Measurements from ENCODE around the gene ADGRG4. TPM values are rescaled to one million over a fixed set of nuclear protein-coding genes. Genes with fewer than 3 reads are reported as not detected.

The ADGRG4 gene
- polyA plus RNA-seq, 1 donor from 2014 or later = not detected

DNA sequence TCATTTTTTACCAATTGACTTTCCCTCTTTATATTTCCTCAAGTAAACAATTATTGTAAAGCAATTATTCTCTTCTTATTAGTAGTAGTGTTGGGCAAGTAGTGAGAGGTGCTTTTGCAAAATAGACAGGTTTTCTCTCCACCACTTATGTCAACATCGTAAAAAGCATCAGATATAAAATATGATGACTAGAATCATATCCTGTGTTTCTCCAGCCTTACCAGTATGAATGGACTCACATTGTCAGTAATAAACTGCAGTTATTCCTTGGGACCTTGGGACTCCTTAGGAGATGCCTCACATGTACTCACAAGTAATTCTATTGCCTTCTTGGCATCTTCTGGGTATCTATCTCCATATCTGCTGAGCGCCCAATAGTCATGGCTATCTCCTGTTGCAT lies 146.5 kb downstream of the ADGRG4 start:
- no peaks in the 10 kb centered on the region for H3K9me2 ChIP-seq (ENCODE audit: insufficient read depth, low read length)
- H3K9me3 ChIP-seq (ENCODE audit: low read length) = no peaks in the 10 kb centered on the region
- H3K4me3 ChIP-seq (ENCODE audit: low read length) = no peak overlapping the region
- no peaks in the 10 kb centered on the region for H3K27me3 ChIP-seq (ENCODE audit: insufficient read depth, low read depth, low read length)
- no peak for TF ChIP-seq EZH2 (IDR thresholded peaks at IDR 0.05; ENCODE audit: borderline replicate concordance, insufficient read depth, low read length, poor library complexity, severe bottlenecking)
- no peak for TF ChIP-seq POLR2AphosphoS5 (IDR thresholded peaks at IDR 0.05)
- TF ChIP-seq RAD21 (conservative IDR thresholded peaks at IDR 0.05) = no peak
- TF ChIP-seq MXI1 (conservative IDR thresholded peaks at IDR 0.05; ENCODE audit: poor library complexity, severe bottlenecking) = no peak
- TF ChIP-seq, protein P1, sequence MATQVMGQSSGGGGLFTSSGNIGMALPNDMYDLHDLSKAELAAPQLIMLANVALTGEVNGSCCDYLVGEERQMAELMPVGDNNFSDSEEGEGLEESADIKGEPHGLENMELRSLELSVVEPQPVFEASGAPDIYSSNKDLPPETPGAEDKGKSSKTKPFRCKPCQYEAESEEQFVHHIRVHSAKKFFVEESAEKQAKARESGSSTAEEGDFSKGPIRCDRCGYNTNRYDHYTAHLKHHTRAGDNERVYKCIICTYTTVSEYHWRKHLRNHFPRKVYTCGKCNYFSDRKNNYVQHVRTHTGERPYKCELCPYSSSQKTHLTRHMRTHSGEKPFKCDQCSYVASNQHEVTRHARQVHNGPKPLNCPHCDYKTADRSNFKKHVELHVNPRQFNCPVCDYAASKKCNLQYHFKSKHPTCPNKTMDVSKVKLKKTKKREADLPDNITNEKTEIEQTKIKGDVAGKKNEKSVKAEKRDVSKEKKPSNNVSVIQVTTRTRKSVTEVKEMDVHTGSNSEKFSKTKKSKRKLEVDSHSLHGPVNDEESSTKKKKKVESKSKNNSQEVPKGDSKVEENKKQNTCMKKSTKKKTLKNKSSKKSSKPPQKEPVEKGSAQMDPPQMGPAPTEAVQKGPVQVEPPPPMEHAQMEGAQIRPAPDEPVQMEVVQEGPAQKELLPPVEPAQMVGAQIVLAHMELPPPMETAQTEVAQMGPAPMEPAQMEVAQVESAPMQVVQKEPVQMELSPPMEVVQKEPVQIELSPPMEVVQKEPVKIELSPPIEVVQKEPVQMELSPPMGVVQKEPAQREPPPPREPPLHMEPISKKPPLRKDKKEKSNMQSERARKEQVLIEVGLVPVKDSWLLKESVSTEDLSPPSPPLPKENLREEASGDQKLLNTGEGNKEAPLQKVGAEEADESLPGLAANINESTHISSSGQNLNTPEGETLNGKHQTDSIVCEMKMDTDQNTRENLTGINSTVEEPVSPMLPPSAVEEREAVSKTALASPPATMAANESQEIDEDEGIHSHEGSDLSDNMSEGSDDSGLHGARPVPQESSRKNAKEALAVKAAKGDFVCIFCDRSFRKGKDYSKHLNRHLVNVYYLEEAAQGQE (IDR thresholded peaks at IDR 0.05; ENCODE audit: borderline replicate concordance) = no peak
- H3F3A ChIP-seq (ENCODE audit: insufficient read depth, low read length, poor library complexity, severe bottlenecking) = no peaks in the 10 kb centered on the region
- no peaks in the 10 kb centered on the region for H4K20me1 ChIP-seq (ENCODE audit: insufficient read depth)
- no peak overlapping the region for H3K27ac ChIP-seq (ENCODE audit: low read length)
- H3K4me2 ChIP-seq (ENCODE audit: low read length) = no peak overlapping the region
- H3K36me3 ChIP-seq (ENCODE audit: insufficient read depth, low read length) = no peaks in the 10 kb centered on the region
- H3K9ac ChIP-seq (ENCODE audit: low read length) = no peak overlapping the region
- no peak overlapping the region for H2AFZ ChIP-seq (ENCODE audit: low read depth, low read length)
- no peaks in the 10 kb centered on the region for H3K79me2 ChIP-seq (replicated peaks; ENCODE audit: insufficient read depth, low read length)

DNA sequence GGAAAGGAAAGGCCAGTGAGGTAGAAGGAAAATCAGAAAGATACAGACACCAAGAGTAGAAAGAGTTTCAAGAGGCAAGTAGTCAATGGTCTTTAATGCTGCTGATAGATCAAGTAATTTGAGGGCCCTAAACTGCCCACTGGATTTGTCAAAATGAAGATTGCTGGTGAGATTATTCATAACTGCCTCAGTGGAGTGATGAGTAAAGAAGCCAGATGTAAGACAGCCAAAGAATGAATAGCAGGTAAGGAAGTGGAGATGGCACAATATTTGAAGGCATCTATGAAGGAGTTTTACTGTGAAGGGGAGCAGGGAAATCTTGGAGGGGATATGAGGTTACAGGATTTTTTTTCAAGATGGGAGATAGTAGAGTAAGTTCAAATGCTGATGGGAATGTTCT lies 147.2 kb downstream of the ADGRG4 start:
- H3K9me2 ChIP-seq (ENCODE audit: insufficient read depth, low read length) = no peaks in the 10 kb centered on the region
- H3K36me3 ChIP-seq (ENCODE audit: insufficient read depth, low read length) = no peaks in the 10 kb centered on the region
- H3K9me3 ChIP-seq (ENCODE audit: low read length) = no peaks in the 10 kb centered on the region
- H3K79me2 ChIP-seq (replicated peaks; ENCODE audit: insufficient read depth, low read length) = no peaks in the 10 kb centered on the region
- no peaks in the 10 kb centered on the region for H4K20me1 ChIP-seq (ENCODE audit: insufficient read depth)
- no peak overlapping the region for H3K9ac ChIP-seq (ENCODE audit: low read length)
- H3K27me3 ChIP-seq (ENCODE audit: insufficient read depth, low read depth, low read length) = no peaks in the 10 kb centered on the region
- no peak overlapping the region for H3K4me3 ChIP-seq (ENCODE audit: low read length)
- H3K27ac ChIP-seq (ENCODE audit: low read length) = no peak overlapping the region
- no peak overlapping the region for H2AFZ ChIP-seq (ENCODE audit: low read depth, low read length)
- H3F3A ChIP-seq (ENCODE audit: insufficient read depth, low read length, poor library complexity, severe bottlenecking) = no peaks in the 10 kb centered on the region
- TF ChIP-seq MXI1 (conservative IDR thresholded peaks at IDR 0.05; ENCODE audit: poor library complexity, severe bottlenecking) (no peak), RAD21 (conservative IDR thresholded peaks at IDR 0.05) (no peak), POLR2AphosphoS5 (IDR thresholded peaks at IDR 0.05) (no peak), SMC3 (conservative IDR thresholded peaks at IDR 0.05; ENCODE audit: poor library complexity) (no peak), EP300 (conservative IDR thresholded peaks at IDR 0.05; ENCODE audit: poor library complexity, severe bottlenecking) (no peak), TAF1 (IDR thresholded peaks at IDR 0.05; ENCODE audit: low read depth) (no peak), EZH2 (IDR thresholded peaks at IDR 0.05; ENCODE audit: borderline replicate concordance, insufficient read depth, low read length, poor library complexity, severe bottlenecking) (no peak)
- TF ChIP-seq, protein P1 (IDR thresholded peaks at IDR 0.05; ENCODE audit: borderline replicate concordance) = no peak
- TF ChIP-seq, protein P2, sequence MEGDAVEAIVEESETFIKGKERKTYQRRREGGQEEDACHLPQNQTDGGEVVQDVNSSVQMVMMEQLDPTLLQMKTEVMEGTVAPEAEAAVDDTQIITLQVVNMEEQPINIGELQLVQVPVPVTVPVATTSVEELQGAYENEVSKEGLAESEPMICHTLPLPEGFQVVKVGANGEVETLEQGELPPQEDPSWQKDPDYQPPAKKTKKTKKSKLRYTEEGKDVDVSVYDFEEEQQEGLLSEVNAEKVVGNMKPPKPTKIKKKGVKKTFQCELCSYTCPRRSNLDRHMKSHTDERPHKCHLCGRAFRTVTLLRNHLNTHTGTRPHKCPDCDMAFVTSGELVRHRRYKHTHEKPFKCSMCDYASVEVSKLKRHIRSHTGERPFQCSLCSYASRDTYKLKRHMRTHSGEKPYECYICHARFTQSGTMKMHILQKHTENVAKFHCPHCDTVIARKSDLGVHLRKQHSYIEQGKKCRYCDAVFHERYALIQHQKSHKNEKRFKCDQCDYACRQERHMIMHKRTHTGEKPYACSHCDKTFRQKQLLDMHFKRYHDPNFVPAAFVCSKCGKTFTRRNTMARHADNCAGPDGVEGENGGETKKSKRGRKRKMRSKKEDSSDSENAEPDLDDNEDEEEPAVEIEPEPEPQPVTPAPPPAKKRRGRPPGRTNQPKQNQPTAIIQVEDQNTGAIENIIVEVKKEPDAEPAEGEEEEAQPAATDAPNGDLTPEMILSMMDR (IDR thresholded peaks at IDR 0.05; ENCODE audit: poor library complexity, severe bottlenecking) = no peak
- no peak overlapping the region for H3K4me2 ChIP-seq (ENCODE audit: low read length)
